KMS-11 (cell line): ENCODE results near the gene SSR3.

Experiments
- H2AFZ ChIP-seq: fragments of 200-600 bp; sonication (generic); 2 replicates; pipeline ENCODE4 v1.6.1; 2016; ENCODE audit warnings: antibody characterized with exemption, mixed run types, low read depth
- H3K27ac ChIP-seq: fragments of 200-600 bp; sonication (generic); 2 replicates; pipeline ENCODE4 v1.6.1; 2016; ENCODE audit warnings: mild to moderate bottlenecking, mixed run types
- H3K27me3 ChIP-seq: fragments of 200-600 bp; sonication (generic); 2 replicates; pipeline ENCODE4 v1.6.1; 2017; ENCODE audit warnings: mild to moderate bottlenecking, low read depth, mixed run types, moderate library complexity; ENCODE audit not compliant: insufficient read depth
- H3K36me3 ChIP-seq: fragments of 200-600 bp; sonication (generic); 2 replicates; pipeline ENCODE4 v1.6.1; 2017; ENCODE audit warnings: mild to moderate bottlenecking, mixed run types; ENCODE audit not compliant: insufficient read depth
- H3K4me1 ChIP-seq: fragments of 200-600 bp; sonication (generic); 2 replicates; pipeline ENCODE4 v1.6.1; 2016; ENCODE audit warnings: mild to moderate bottlenecking, low read depth, mixed run types; ENCODE audit not compliant: poor library complexity, severe bottlenecking
- H3K4me2 ChIP-seq: fragments of 200-600 bp; sonication (generic); 2 replicates; pipeline ENCODE4 v1.7.0; 2016; ENCODE audit warnings: mild to moderate bottlenecking, mixed run types
- H3K4me3 ChIP-seq: fragments of 200-600 bp; sonication (generic); IDR thresholded peaks from 2 replicates; pipeline ENCODE4 v1.6.1; 2017; ENCODE audit warnings: low read depth, low read length, mixed read lengths; ENCODE audit not compliant: insufficient read depth
- H3K79me2 ChIP-seq: fragments of 200-600 bp; sonication (generic); 2 replicates; pipeline ENCODE4 v1.6.1; 2016; ENCODE audit warnings: low read depth, mixed run types; ENCODE audit not compliant: insufficient read depth
- H3K9ac ChIP-seq: fragments of 200-600 bp; sonication (generic); 2 replicates; pipeline ENCODE4 v1.6.1; 2016; ENCODE audit warnings: mild to moderate bottlenecking, mixed run types
- H4K20me1 ChIP-seq: fragments of 200-600 bp; sonication (generic); 2 replicates; pipeline ENCODE4 v1.6.1; 2016; ENCODE audit warnings: mild to moderate bottlenecking, mixed run types; ENCODE audit not compliant: insufficient read depth
- TF ChIP-seq, protein P1 (sequence below): fragments of 200-600 bp; sonication (generic); conservative IDR thresholded peaks from 2 replicates; pipeline ENCODE4 v1.6.1; 2017; ENCODE audit warnings: low read depth, mild to moderate bottlenecking, antibody characterized with exemption, low read length, moderate library complexity, mixed read lengths

Gene SSR3

DNA sequence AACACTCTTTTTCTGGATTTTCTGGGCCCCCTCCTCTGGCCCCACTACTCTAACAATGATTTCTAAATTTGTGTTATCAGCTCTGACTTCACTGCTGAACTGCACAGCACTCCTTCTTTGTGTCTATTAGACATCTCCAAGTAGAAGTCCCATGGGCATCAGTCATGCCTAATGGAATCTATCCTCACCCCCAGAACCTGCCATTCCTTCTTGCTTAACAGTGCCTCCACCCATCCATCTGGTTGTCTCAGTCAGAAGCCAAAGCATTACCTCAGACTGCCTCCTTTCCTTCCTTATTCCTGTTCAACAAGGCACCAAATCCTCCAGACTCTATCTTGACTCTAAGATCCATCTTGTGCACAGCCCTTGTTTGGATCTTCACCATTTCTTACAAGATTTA is 36.2 kb downstream of the SSR3 start:
- H3K9ac ChIP-seq, result no peak overlapping the region
- no peak overlapping the region for H3K4me2 ChIP-seq
- no peak overlapping the region for H3K27ac ChIP-seq
- H4K20me1 ChIP-seq, result no peaks in the 10 kb centered on the region
- no peaks in the 10 kb centered on the region for H3K36me3 ChIP-seq
- TF ChIP-seq, protein P1, sequence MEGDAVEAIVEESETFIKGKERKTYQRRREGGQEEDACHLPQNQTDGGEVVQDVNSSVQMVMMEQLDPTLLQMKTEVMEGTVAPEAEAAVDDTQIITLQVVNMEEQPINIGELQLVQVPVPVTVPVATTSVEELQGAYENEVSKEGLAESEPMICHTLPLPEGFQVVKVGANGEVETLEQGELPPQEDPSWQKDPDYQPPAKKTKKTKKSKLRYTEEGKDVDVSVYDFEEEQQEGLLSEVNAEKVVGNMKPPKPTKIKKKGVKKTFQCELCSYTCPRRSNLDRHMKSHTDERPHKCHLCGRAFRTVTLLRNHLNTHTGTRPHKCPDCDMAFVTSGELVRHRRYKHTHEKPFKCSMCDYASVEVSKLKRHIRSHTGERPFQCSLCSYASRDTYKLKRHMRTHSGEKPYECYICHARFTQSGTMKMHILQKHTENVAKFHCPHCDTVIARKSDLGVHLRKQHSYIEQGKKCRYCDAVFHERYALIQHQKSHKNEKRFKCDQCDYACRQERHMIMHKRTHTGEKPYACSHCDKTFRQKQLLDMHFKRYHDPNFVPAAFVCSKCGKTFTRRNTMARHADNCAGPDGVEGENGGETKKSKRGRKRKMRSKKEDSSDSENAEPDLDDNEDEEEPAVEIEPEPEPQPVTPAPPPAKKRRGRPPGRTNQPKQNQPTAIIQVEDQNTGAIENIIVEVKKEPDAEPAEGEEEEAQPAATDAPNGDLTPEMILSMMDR, result no peak
- H3K27me3 ChIP-seq, result no peaks in the 10 kb centered on the region
- no peaks in the 10 kb centered on the region for H3K79me2 ChIP-seq
- no peak overlapping the region for H3K4me3 ChIP-seq
- H2AFZ ChIP-seq, result no peak overlapping the region
- H3K4me1 ChIP-seq, result no peaks in the 10 kb centered on the region

DNA sequence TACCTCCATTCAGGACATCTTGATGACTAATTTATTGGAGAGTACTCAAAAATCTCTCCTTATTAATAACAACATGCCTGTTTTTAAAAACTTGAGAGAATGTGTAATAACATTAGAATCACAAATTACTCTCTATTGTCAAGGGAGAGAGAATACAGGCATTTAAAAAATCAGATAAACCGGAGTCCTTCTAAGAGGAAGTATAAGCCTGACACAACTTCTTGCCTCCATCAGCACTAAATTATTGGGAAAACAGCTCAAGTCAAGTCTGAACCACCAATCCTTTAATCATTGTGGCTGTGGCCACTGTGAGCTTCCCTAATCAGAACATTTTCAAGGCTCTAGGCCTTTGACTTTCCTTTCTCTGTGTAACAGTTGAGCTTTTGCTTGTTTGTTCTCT is 38.0 kb downstream of the SSR3 start:
- TF ChIP-seq, protein P1, result no peak
- no peak overlapping the region for H3K27ac ChIP-seq
- no peaks in the 10 kb centered on the region for H3K4me1 ChIP-seq
- H2AFZ ChIP-seq, result no peak overlapping the region
- H3K79me2 ChIP-seq, result no peaks in the 10 kb centered on the region
- H3K4me3 ChIP-seq, result no peak overlapping the region
- no peaks in the 10 kb centered on the region for H3K27me3 ChIP-seq
- no peak overlapping the region for H3K4me2 ChIP-seq
- H3K36me3 ChIP-seq, result no peaks in the 10 kb centered on the region
- no peak overlapping the region for H3K9ac ChIP-seq
- H4K20me1 ChIP-seq, result no peaks in the 10 kb centered on the region

DNA sequence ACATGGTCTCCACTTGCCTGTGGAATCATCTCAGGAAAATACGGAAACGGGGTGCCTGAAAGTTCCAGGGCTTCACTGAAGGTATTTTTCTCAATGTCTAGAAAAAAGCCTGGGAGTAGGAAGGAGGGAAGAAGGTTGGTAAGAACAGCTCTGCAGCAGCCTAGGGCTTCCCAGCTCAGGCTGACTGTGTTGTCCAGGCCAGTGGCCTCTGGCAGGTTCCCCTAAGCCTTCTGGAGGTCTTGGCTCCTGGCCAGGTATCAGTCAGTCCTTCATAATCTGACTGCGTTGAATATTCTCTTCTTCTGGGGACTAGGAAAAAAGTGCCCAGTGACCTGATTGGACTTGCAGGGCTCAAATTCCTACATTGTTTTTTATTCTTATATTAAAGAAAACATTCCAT is 38.6 kb downstream of the SSR3 start:
- H2AFZ ChIP-seq, result no peak overlapping the region
- TF ChIP-seq, protein P1, result no peak

DNA sequence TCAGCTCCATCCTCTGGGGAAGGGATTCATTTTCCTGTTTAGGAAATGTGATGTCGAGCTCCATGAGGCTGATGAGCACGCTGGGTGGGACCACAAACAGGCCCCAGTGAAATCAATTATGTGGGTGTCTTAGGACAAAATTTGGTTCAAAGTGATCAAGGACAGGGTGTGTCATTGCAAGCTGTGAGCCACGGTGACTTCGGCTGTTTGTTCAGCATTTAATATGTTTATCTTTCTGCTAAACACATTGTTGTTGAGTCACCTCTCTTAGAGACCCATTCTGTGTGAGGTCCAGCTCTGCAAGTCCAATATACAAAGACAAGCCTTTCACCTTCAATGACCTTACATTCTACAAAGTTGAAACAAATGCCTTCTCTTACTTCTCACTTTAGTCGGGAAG is 41.3 kb downstream of the SSR3 start:
- Histone ChIP-seq H3K4me2 (no peak overlapping the region), H3K27me3 (no peaks in the 10 kb centered on the region), H3K27ac (no peak overlapping the region), H3K4me1 (no peaks in the 10 kb centered on the region), H3K79me2 (no peaks in the 10 kb centered on the region), H2AFZ (no peak overlapping the region), H3K9ac (no peak overlapping the region), H3K36me3 (no peaks in the 10 kb centered on the region), H4K20me1 (no peaks in the 10 kb centered on the region), H3K4me3 (no peak overlapping the region)
- TF ChIP-seq, protein P1, result no peak

More for the DNA sequence above, 38.6 kb downstream of the SSR3 start:
- H3K4me3 ChIP-seq, result no peak overlapping the region
- no peaks in the 10 kb centered on the region for H4K20me1 ChIP-seq
- no peaks in the 10 kb centered on the region for H3K36me3 ChIP-seq
- no peaks in the 10 kb centered on the region for H3K4me1 ChIP-seq
- no peak overlapping the region for H3K4me2 ChIP-seq
- no peaks in the 10 kb centered on the region for H3K27me3 ChIP-seq
- H3K9ac ChIP-seq, result no peak overlapping the region
- no peak overlapping the region for H3K27ac ChIP-seq
- no peaks in the 10 kb centered on the region for H3K79me2 ChIP-seq
